Measurements from ENCODE around the gene ACTG1. TPM values are rescaled to one million over a fixed set of nuclear protein-coding genes. Genes with fewer than 3 reads are reported as not detected.

Gene ACTG1
- total RNA-seq, 1 donor from 2014 or later = 3,623 TPM

DNA sequence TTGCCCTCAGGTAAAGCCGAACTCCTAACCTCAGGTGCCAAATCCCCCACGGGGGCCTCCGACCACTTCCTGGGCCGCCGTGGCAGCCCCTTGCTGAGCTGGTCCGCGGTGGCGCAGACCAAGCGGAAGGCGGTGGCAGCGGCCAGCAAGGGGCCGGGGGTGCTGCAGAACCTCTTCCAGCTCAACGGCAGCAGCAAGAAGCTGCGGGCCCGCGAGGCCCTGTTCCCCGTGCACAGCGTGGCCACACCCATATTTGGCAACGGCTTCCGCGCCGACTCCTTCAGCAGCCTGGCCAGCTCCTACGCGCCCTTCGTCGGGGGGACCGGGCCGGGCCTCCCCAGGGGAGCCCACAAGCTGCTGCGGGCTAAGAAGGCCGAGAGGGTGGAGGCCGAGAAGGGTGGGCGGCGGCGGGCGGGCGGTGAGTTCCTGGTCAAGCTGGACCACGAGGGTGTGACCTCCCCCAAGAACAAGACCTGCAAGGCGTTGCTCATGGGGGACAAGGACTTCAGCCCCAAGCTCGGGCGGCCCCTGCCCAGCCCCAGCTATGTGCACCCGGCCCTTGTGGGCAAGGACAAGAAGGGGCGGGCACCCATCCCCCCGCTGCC is 51.6 kb downstream of the ACTG1 start:
- Histone ChIP-seq H3K27me3 (ENCODE audit: control insufficient read depth, insufficient read depth, low read length) (no peaks in the 10 kb centered on the region), H3K36me3 (ENCODE audit: control insufficient read depth, insufficient read depth, low read length) (no peaks in the 10 kb centered on the region), H3K4me3 (ENCODE audit: low read depth, low read length) (no peak overlapping the region)
- DNase-seq (ENCODE audit: low read depth) = no peak
- TF ChIP-seq, protein P1, sequence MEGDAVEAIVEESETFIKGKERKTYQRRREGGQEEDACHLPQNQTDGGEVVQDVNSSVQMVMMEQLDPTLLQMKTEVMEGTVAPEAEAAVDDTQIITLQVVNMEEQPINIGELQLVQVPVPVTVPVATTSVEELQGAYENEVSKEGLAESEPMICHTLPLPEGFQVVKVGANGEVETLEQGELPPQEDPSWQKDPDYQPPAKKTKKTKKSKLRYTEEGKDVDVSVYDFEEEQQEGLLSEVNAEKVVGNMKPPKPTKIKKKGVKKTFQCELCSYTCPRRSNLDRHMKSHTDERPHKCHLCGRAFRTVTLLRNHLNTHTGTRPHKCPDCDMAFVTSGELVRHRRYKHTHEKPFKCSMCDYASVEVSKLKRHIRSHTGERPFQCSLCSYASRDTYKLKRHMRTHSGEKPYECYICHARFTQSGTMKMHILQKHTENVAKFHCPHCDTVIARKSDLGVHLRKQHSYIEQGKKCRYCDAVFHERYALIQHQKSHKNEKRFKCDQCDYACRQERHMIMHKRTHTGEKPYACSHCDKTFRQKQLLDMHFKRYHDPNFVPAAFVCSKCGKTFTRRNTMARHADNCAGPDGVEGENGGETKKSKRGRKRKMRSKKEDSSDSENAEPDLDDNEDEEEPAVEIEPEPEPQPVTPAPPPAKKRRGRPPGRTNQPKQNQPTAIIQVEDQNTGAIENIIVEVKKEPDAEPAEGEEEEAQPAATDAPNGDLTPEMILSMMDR (IDR thresholded peaks at IDR 0.05; ENCODE audit: insufficient read depth, low read length, severe bottlenecking) = no peak
- no peak for FAIRE-seq

Other genes with a start within 250 kb of the ACTG1 start
- 35.5 and 49.2 TPM in 2 replicates for gene SLC38A10, start 217.5 kb downstream of the ACTG1 start, total RNA-seq
- gene BAHCC1, start 117.3 kb downstream of the ACTG1 start, total RNA-seq = 0.79 and 1.8 TPM in 2 replicates
- gene FSCN2, start 15.6 kb upstream of the ACTG1 start, total RNA-seq = 1.2 and 1.3 TPM in 2 replicates
- gene FAAP100, start 39.6 kb upstream of the ACTG1 start, total RNA-seq = 10.5 and 12.8 TPM in 2 replicates
- 60.0 and 61.2 TPM in 2 replicates for gene NPLOC4, start 124.3 kb upstream of the ACTG1 start, total RNA-seq
- gene TSPAN10, start 124.4 kb upstream of the ACTG1 start, total RNA-seq = 0.53 and 0.64 TPM in 2 replicates
- not detected in 2 replicates for gene PDE6G, start 143.7 kb upstream of the ACTG1 start, total RNA-seq
- 47.7 and 73.7 TPM in 2 replicates for gene OXLD1, start 153.8 kb upstream of the ACTG1 start, total RNA-seq
- gene CCDC137, start 153.9 kb upstream of the ACTG1 start, total RNA-seq = 6.8 and 10.2 TPM in 2 replicates
- 23.0 and 25.8 TPM in 2 replicates for gene ARL16, start 171.0 kb upstream of the ACTG1 start, total RNA-seq
- 77.7 and 84.4 TPM in 2 replicates for gene HGS, start 171.2 kb upstream of the ACTG1 start, total RNA-seq
- 11.6 and 13.6 TPM in 2 replicates for gene MRPL12, start 190.6 kb upstream of the ACTG1 start, total RNA-seq
- gene SLC25A10, start 199.5 kb upstream of the ACTG1 start, total RNA-seq = 20.3 and 21.1 TPM in 2 replicates